Erythroblast (primary cell): ENCODE results near the gene USP5.

Experiments
- GATA1 ChIP-seq: IDR thresholded peaks from 2 replicates; pipeline ENCODE4 v1.6.1; 2011; ENCODE audit warnings: low read depth, mild to moderate bottlenecking, control low read depth, low read length, moderate library complexity
- POLR2A ChIP-seq: IDR thresholded peaks from 2 replicates; pipeline ENCODE4 v1.6.1; 2011; ENCODE audit warnings: mild to moderate bottlenecking, low read length

- TF ChIP-seq POLR2A (no peak), GATA1 (no peak)
Measured at GRCh38 chr12:6827982-6828780, 23.8 kb upstream of the USP5 start, which contains the start of gene P3H3.
